Prostate gland (tissue), 2 donors: ENCODE results near the gene HNF4A. TPM values are rescaled to one million over a fixed set of nuclear protein-coding genes. Genes with fewer than 3 reads are reported as not detected.
"Not testable (repeated sequence)": the region's sequence is repeated elsewhere in the genome, so short reads cannot be mapped to it uniquely, and the experiment has no call there.

Source experiments
- DNase-seq: peaks from one replicate; pipeline ENCODE4 v3.0.0-alpha.2; 2019; ENCODE audit warnings: low spot score
- H3K27ac ChIP-seq, 2 donors: fragments of 200-600 bp; sonication (generic); 2 replicates each; pipeline ENCODE4 v1.5.1; 2017 to 2019
- H3K27me3 ChIP-seq: fragments of 200-600 bp; sonication (generic); replicated peaks from 2 replicates; pipeline ENCODE4 v1.5.1; 2019; ENCODE audit not compliant: insufficient read depth
- H3K36me3 ChIP-seq, 2 donors: fragments of 200-600 bp; sonication (generic); 1 replicate in 1 of 2; 2 replicates in 1 of 2; pipeline versions ENCODE4 v1.5.1 to v1.8.1; 2017 to 2019
- H3K4me1 ChIP-seq: fragments of 200-600 bp; sonication (generic); replicated peaks from 2 replicates; pipeline ENCODE4 v1.5.1; 2019
- H3K4me3 ChIP-seq, 2 donors: fragments of 200-600 bp; sonication (generic); 2 replicates each; pipeline ENCODE4 v1.5.1; 2017 to 2019
- H3K9me3 ChIP-seq: fragments of 200-600 bp; sonication (generic); 2 replicates; pipeline ENCODE4 v1.5.1; 2017
- POLR2A ChIP-seq: fragments of 450-650 bp; IDR thresholded peaks from one replicate; pipeline ENCODE4 v1.6.1; 2016; ENCODE audit warnings: antibody characterized with exemption, mild to moderate bottlenecking
- POLR2AphosphoS5 ChIP-seq: sonication (generic); formaldehyde crosslinking; IDR thresholded peaks from one replicate; pipeline ENCODE4 v1.6.1; 2017; ENCODE audit warnings: antibody characterized with exemption
- WGBS: methylation state at CpG from one replicate; pipeline ENCODE4 v1.1.5; 2018; 5-methylcytosine and 5-hydroxymethylcytosine counted together
- intact Hi-C: fragments of 100-400 bp; cut with DNase I; formaldehyde crosslinking; loops from one replicate; pipeline ENCODE4 v1.14.2; 2022
- total RNA-seq, 2 donors: library from RNA; depleted of rRNA; stranded (reverse); fragments of >200 nt; gene quantifications; one replicate each; pipeline ENCODE4 v1.1.0, GENCODE V29; 2016
- TF ChIP-seq, protein P1 (sequence below), 4 experiments: fragments of 200-600 bp in 2 of 4; fragments of 450-650 bp in 2 of 4; sonication (generic) in 2 of 4; IDR thresholded peaks; 1 replicate in 3 of 4; 2 replicates in 1 of 4; pipeline ENCODE4 v1.5.1; 2016 to 2019; ENCODE audit warnings: antibody characterized with exemption in 4 of 4, mild to moderate bottlenecking in 2 of 4, moderate library complexity in 2 of 4

HNF4A gene
- total RNA-seq, 2 donors from 2014 or later = not detected

DNA sequence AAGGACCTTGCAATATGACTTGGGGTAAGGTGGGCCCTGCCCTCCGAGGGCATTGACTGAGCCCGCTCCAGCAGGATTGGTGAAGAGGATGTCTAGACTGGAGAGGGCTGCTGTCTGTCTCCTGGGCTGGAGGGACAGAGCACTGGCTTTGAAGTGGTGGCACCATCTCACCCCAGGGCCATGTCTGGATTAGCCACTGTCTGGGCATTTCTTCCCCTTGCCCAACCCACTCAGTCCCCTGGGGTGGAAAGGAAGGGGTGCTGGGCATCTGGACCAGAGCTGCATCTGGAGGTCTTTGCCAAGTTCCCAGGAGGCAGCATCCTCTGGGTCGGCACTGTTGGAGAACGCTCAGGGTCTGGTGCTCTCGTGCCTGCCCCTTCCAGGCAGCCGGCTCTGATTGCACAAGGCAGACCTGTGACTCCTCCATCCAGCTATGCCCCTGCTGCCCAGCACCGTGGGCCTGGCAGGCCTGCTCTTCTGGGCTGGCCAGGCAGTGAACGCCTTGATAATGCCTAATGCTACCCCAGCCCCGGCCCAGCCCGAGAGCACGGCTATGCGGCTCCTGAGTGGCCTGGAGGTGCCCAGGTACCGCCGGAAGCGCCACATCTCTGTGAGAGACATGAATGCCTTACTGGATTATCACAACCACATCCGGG, 18.6 kb upstream of the HNF4A start, which contains the start of gene R3HDML:
TSS of gene R3HDML (plus strand) at position 319 of the 656 bp plus-strand sequence. CDS start at position 434, 115 bp downstream.
- WGBS = 83% methylated on average over 10 of the region's 16 CpGs
- intact Hi-C loops = no loop called here
- Histone ChIP-seq H3K9me3 (no peaks in the 10 kb centered on the region), H3K27ac (no peak within 1 kb of the TSS), H3K36me3 (no peaks in the 10 kb centered on the region), H3K27me3 (no peaks in the 10 kb centered on the region), H3K4me3 (no peak within 1 kb of the TSS), H3K4me1 (no peaks in the 10 kb centered on the region)
- TF ChIP-seq, protein P1, sequence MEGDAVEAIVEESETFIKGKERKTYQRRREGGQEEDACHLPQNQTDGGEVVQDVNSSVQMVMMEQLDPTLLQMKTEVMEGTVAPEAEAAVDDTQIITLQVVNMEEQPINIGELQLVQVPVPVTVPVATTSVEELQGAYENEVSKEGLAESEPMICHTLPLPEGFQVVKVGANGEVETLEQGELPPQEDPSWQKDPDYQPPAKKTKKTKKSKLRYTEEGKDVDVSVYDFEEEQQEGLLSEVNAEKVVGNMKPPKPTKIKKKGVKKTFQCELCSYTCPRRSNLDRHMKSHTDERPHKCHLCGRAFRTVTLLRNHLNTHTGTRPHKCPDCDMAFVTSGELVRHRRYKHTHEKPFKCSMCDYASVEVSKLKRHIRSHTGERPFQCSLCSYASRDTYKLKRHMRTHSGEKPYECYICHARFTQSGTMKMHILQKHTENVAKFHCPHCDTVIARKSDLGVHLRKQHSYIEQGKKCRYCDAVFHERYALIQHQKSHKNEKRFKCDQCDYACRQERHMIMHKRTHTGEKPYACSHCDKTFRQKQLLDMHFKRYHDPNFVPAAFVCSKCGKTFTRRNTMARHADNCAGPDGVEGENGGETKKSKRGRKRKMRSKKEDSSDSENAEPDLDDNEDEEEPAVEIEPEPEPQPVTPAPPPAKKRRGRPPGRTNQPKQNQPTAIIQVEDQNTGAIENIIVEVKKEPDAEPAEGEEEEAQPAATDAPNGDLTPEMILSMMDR (IDR thresholded peaks at IDR 0.05) = no peak
- TF ChIP-seq POLR2AphosphoS5 (no peak), POLR2A (no peak)
- DNase-seq = no peak

DNA sequence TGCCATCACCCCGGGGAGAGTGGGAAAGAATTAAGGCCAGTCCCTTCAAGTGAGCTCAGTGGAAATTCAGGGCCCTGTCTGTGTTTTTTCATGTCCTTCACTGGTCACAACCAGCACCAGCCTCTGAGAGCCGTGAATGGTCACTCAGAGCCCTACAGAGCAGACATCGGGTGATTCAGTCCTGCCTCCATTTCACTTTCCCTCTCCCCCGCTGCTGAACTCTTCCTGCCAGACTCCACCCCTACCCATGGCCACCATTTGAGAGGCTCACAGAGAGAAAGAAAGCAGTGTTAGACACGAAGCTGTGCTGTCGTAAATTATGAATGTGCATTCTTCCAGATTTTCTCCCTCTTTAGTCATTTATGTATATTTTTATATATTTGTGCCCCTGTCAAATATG, 13.3 kb upstream of the HNF4A start:
- no peak overlapping the region for H3K27ac ChIP-seq
- 37% methylated on average over 6 of the region's 6 CpGs for WGBS
- no peaks in the 10 kb centered on the region for H3K9me3 ChIP-seq
- H3K4me3 ChIP-seq = no peak overlapping the region
- TF ChIP-seq, protein P1 (IDR thresholded peaks at IDR 0.05) = no peak
- TF ChIP-seq POLR2A = no peak
- no peak for TF ChIP-seq POLR2AphosphoS5
- no peaks in the 10 kb centered on the region for H3K36me3 ChIP-seq
- intact Hi-C loops = no loop called here
- no peaks in the 10 kb centered on the region for H3K4me1 ChIP-seq
- no peak for DNase-seq
- H3K27me3 ChIP-seq = no peaks in the 10 kb centered on the region

DNA sequence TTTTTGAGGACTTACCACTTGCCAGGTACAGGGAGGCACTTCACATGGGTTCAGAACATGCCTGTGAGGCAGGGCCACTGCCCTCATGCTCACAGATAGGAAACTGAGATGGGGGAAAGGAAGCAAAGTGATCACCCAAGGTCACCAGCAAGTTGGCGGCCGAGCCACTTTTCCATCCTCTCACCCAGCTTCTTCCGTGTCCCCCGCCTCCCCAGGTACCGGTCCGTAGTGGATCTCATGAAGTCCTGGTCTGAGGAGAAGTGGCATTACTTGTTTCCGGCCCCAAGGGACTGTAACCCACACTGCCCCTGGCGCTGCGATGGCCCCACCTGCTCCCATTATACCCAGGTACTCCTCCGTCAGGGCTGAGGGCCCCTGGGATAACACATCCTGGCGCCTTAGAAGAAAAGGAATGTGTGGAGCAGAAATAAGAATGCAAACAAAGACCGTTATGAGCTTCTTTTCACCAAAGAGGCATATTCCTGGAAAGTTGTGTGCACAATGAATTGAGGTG, 12.3 kb upstream of the HNF4A start:
- no peaks in the 10 kb centered on the region for H3K4me1 ChIP-seq
- no peaks in the 10 kb centered on the region for H3K36me3 ChIP-seq
- H3K27ac ChIP-seq = no peak overlapping the region
- WGBS = 80% methylated on average over 12 of the region's 12 CpGs
- H3K27me3 ChIP-seq = no peaks in the 10 kb centered on the region
- intact Hi-C loops = no loop called here
- H3K4me3 ChIP-seq = no peak overlapping the region
- TF ChIP-seq POLR2AphosphoS5 (no peak), POLR2A (no peak)
- TF ChIP-seq, protein P1 (IDR thresholded peaks at IDR 0.05) = no peak
- no peaks in the 10 kb centered on the region for H3K9me3 ChIP-seq
- DNase-seq = no peak

DNA sequence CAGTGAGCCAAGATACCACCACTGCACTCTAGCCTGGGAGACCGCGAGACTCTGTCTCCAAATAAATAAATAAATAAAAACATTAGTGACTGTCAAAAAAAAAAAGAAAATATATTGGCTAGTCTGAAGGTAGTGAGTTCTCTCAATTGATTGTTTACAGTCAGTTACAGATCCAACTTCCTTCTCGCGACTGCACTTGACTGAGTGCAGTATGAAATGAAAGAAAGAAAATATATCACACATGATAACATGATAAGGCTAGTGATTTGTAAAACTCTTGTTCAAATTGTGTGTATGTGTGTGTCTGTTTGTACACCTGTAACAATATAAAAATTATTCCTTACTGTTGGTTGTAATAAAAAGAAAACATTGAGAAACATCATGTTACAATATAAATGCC, 10.8 kb upstream of the HNF4A start:
- TF ChIP-seq POLR2AphosphoS5 (no peak), POLR2A (no peak)
- Histone ChIP-seq H3K4me1 (no peaks in the 10 kb centered on the region), H3K27me3 (no peaks in the 10 kb centered on the region), H3K4me3 (no peak overlapping the region), H3K9me3 (no peaks in the 10 kb centered on the region), H3K27ac (no peak overlapping the region), H3K36me3 (no peaks in the 10 kb centered on the region)
- 66% methylated on average over 4 of the region's 4 CpGs for WGBS
- no peak for DNase-seq
- intact Hi-C loops = no loop called here

DNA sequence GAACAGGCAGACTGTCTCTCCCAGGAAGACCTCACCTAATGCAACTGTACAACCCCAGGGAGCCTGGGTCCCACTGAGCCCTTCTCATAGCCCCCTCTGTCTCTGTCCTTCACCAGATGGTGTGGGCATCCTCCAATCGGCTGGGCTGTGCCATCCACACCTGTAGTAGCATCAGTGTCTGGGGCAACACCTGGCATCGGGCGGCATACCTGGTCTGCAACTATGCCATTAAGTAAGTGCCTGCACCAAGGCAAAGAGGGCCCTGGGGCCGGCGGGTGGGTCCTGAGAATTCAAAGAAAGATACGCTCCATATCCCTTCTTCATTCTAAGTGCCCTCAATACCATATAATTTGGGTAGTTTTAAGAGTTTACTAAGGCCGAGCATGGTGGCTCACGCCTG, 10.4 kb upstream of the HNF4A start:
- H3K36me3 ChIP-seq = no peaks in the 10 kb centered on the region
- no peaks in the 10 kb centered on the region for H3K27me3 ChIP-seq
- no peak overlapping the region for H3K27ac ChIP-seq
- H3K4me3 ChIP-seq = no peak overlapping the region
- TF ChIP-seq, protein P1 (IDR thresholded peaks at IDR 0.05) = no peak
- TF ChIP-seq POLR2AphosphoS5 = no peak
- no peak for TF ChIP-seq POLR2A
- intact Hi-C loops = no loop called here
- H3K4me1 ChIP-seq = no peaks in the 10 kb centered on the region
- WGBS = 88% methylated on average over 8 of the region's 8 CpGs
- H3K9me3 ChIP-seq = no peaks in the 10 kb centered on the region
- no peak for DNase-seq

DNA sequence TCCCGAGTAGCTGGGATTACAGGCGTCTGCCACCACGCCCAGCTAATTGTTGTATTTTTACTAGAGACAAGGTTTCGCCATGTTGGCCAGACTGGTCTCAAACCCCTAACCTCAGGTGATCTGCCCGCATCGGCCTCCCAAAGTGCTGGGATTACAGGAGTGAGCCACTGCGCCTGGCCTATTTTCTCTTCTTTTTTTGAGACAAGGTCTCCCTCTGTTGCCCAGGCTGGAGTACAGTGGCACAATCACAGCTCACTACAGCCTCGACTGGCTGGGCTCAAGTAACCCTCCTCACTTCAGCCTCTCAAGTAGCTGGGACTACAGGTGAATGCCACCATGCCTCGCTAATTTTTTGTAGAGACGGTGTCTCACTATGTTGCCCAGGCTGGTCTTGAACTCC, 9.6 kb upstream of the HNF4A start:
- H3K36me3 ChIP-seq, intact Hi-C loops: not testable (repeated sequence)
- 93% methylated on average over 10 of the region's 10 CpGs for WGBS

More for the DNA sequence above, 9.6 kb upstream of the HNF4A start:
- H3K4me1 ChIP-seq, H3K9me3 ChIP-seq, H3K27ac ChIP-seq, H3K27me3 ChIP-seq, DNase-seq, H3K4me3 ChIP-seq: not testable (repeated sequence)
